ENCODE measurements around the gene GAS2. TPM values are rescaled to one million over a fixed set of nuclear protein-coding genes. Genes with fewer than 3 reads are reported as not detected.

GAS2 gene
- total RNA-seq, result 3.1 TPM
- 2.8 TPM for polyA plus RNA-seq
- long read RNA-seq, donor 1, partial matches to known transcripts, result 0 of 1 reads
- long read RNA-seq, donor 1, other reads (novel, unspliced or antisense), result 0 of 1 reads
- long read RNA-seq, donor 2, result 0 reads
- long read RNA-seq, donor 3, transcript GAS2-211 (1 exons, 895 nt), result major isoform, 20 of 30 reads
- long read RNA-seq, donor 3, transcript GAS2-202 (8 exons, 2,286 nt), result minor isoform, 9 of 30 reads
- long read RNA-seq, donor 3, partial matches to known transcripts, result 0 of 30 reads
- long read RNA-seq, donor 3, other reads (novel, unspliced or antisense), result 0 of 30 reads
- long read RNA-seq, donor 4, transcript GAS2-211 (1 exons, 895 nt), result major isoform, 6 of 6 reads
- long read RNA-seq, donor 4, partial matches to known transcripts, result 0 of 6 reads
- long read RNA-seq, donor 4, other reads (novel, unspliced or antisense), result 0 of 6 reads
- long read RNA-seq, donor 5, transcript GAS2-211 (1 exons, 895 nt), result major isoform, 19 of 19 reads
- long read RNA-seq, donor 5, partial matches to known transcripts, result 0 of 19 reads
- long read RNA-seq, donor 5, other reads (novel, unspliced or antisense), result 0 of 19 reads
- long read RNA-seq, donor 6, transcript GAS2-211 (1 exons, 895 nt), result major isoform, 8 of 8 reads
- long read RNA-seq, donor 6, partial matches to known transcripts, result 0 of 8 reads
- long read RNA-seq, donor 6, other reads (novel, unspliced or antisense), result 0 of 8 reads
- long read RNA-seq, donor 7, transcript GAS2-211 (1 exons, 895 nt), result major isoform, 8 of 8 reads
- long read RNA-seq, donor 7, partial matches to known transcripts, result 0 of 8 reads
- long read RNA-seq, donor 7, other reads (novel, unspliced or antisense), result 0 of 8 reads
- long read RNA-seq, donor 8, partial matches to known transcripts, result 0 of 3 reads
- long read RNA-seq, donor 8, other reads (novel, unspliced or antisense), result 0 of 3 reads
- long read RNA-seq, donor 9, transcript GAS2-211 (1 exons, 895 nt), result major isoform, 5 of 8 reads
- long read RNA-seq, donor 9, partial matches to known transcripts, result 0 of 8 reads
- long read RNA-seq, donor 9, other reads (novel, unspliced or antisense), result 0 of 8 reads
- long read RNA-seq, donor 10, transcript GAS2-211 (1 exons, 895 nt), result major isoform, 6 of 6 reads
- long read RNA-seq, donor 10, partial matches to known transcripts, result 0 of 6 reads
- long read RNA-seq, donor 10, other reads (novel, unspliced or antisense), result 0 of 6 reads

DNA sequence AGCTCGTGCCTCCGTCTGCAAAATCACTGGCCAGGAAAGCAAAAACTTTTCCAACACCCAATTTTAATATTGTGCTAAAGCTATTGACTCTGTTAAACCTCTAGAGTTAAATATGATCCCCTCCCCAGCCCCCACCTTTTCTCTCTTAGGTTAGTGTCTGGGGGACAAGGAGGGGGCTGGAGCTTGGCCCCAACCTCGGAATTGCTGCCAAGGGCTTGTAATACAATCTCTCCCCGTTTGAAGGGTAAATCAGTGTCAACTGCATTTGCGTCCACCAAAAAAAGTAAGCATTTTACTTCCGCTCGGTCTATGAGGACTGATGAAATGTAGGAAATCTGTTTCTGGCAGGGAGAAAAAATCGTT is at the start of gene GAS2:
GAS2 (plus strand) TSS at position 287 of the 363 bp plus-strand sequence. CDS start 8,259 bp downstream, outside the sequence.
- peak within 1 kb of the TSS in 1 of 2 donors; percentile 86 for H3K27ac ChIP-seq (ENCODE audit: low read depth in 1 of 2, low read length in 1 of 2)
- H3K4me3 ChIP-seq (ENCODE audit: low read length in 2 of 2), result peak within 1 kb of the TSS; percentile 41 to 58
- peaks cover 5 to 14% of the 10 kb centered on the region in 2 donors for H3K4me1 ChIP-seq (ENCODE audit: control insufficient read depth in 2 of 2, insufficient read depth in 2 of 2, low read length in 2 of 2)
- H3K9me3 ChIP-seq (ENCODE audit: control insufficient read depth in 2 of 2, insufficient read depth in 1 of 2, low read length in 1 of 2), result no peaks in the 10 kb centered on the region
- 11% methylated on average over 8 of the region's 8 CpGs for WGBS
- no peak for DNase-seq (ENCODE audit: low read depth in 6 of 9, low spot score in 9 of 9)
- peaks cover 2 to 22% of the 10 kb centered on the region in 2 donors for H3K27me3 ChIP-seq (ENCODE audit: control insufficient read depth in 2 of 2, insufficient read depth in 1 of 2, low read length in 1 of 2)
- H3K36me3 ChIP-seq (ENCODE audit: control insufficient read depth in 2 of 2, insufficient read depth in 2 of 2, low read length in 1 of 2), result no peaks in the 10 kb centered on the region

- Histone ChIP-seq H3K4me1 (ENCODE audit: control insufficient read depth in 2 of 2, insufficient read depth in 2 of 2, low read length in 2 of 2) (no peaks in the 10 kb centered on the region), H3K9me3 (ENCODE audit: control insufficient read depth in 2 of 2, insufficient read depth in 1 of 2, low read length in 1 of 2) (no peaks in the 10 kb centered on the region), H3K4me3 (ENCODE audit: low read length in 2 of 2) (no peak overlapping the region), H3K27ac (ENCODE audit: low read depth in 1 of 2, low read length in 1 of 2) (no peak overlapping the region), H3K36me3 (ENCODE audit: control insufficient read depth in 2 of 2, insufficient read depth in 2 of 2, low read length in 1 of 2) (no peaks in the 10 kb centered on the region), H3K27me3 (ENCODE audit: control insufficient read depth in 2 of 2, insufficient read depth in 1 of 2, low read length in 1 of 2) (no peaks in the 10 kb centered on the region)
- DNase-seq (ENCODE audit: low read depth in 6 of 9, low spot score in 9 of 9), result no peak
- WGBS, result 98% methylated on average over 5 of the region's 5 CpGs
Observed at GRCh38 chr11:22617868-22618267, 48.5 kb upstream of the GAS2 start.

GRCh38 chr11:22624742-22625447 is 41.5 kb upstream of the GAS2 start:
- H3K4me1 ChIP-seq (ENCODE audit: control insufficient read depth in 2 of 2, insufficient read depth in 2 of 2, low read length in 2 of 2), result peaks cover 5 to 11% of the 10 kb centered on the region in 2 donors
- DNase-seq (ENCODE audit: low read depth in 6 of 9, low spot score in 9 of 9), result peak in 8 of 9 donors; percentile 45 to 86 (median 64)
- no peaks in the 10 kb centered on the region for H3K36me3 ChIP-seq (ENCODE audit: control insufficient read depth in 2 of 2, insufficient read depth in 2 of 2, low read length in 1 of 2)
- 8% methylated on average over 31 of the region's 31 CpGs for WGBS
- H3K4me3 ChIP-seq (ENCODE audit: low read length in 2 of 2), result peak overlapping the region; percentile 82 to 98
- no peaks in the 10 kb centered on the region for H3K27me3 ChIP-seq (ENCODE audit: control insufficient read depth in 2 of 2, insufficient read depth in 1 of 2, low read length in 1 of 2)
- H3K27ac ChIP-seq (ENCODE audit: low read depth in 1 of 2, low read length in 1 of 2), result peak overlapping the region; percentile 87 to 91
- no peaks in the 10 kb centered on the region for H3K9me3 ChIP-seq (ENCODE audit: control insufficient read depth in 2 of 2, insufficient read depth in 1 of 2, low read length in 1 of 2)

GRCh38 chr11:22625448-22626287 is 40.7 kb upstream of the GAS2 start, which contains the start of gene FANCF:
TSS of gene FANCF (minus strand) at chr11:22625823. CDS start at chr11:22625810, 13 bp downstream.
- Histone ChIP-seq H3K9me3 (ENCODE audit: control insufficient read depth in 2 of 2, insufficient read depth in 1 of 2, low read length in 1 of 2) (no peaks in the 10 kb centered on the region), H3K4me3 (ENCODE audit: low read length in 2 of 2) (peak within 1 kb of the TSS; percentile 82 to 98), H3K4me1 (ENCODE audit: control insufficient read depth in 2 of 2, insufficient read depth in 2 of 2, low read length in 2 of 2) (peaks cover 5 to 11% of the 10 kb centered on the region in 2 donors), H3K36me3 (ENCODE audit: control insufficient read depth in 2 of 2, insufficient read depth in 2 of 2, low read length in 1 of 2) (no peaks in the 10 kb centered on the region), H3K27me3 (ENCODE audit: control insufficient read depth in 2 of 2, insufficient read depth in 1 of 2, low read length in 1 of 2) (no peaks in the 10 kb centered on the region), H3K27ac (ENCODE audit: low read depth in 1 of 2, low read length in 1 of 2) (peak within 1 kb of the TSS; percentile 91)
- DNase-seq (ENCODE audit: low read depth in 6 of 9, low spot score in 9 of 9), result peak; percentile 95 to 100 (median 99)
- under 1% methylated on average over 55 of the region's 55 CpGs for WGBS

DNA sequence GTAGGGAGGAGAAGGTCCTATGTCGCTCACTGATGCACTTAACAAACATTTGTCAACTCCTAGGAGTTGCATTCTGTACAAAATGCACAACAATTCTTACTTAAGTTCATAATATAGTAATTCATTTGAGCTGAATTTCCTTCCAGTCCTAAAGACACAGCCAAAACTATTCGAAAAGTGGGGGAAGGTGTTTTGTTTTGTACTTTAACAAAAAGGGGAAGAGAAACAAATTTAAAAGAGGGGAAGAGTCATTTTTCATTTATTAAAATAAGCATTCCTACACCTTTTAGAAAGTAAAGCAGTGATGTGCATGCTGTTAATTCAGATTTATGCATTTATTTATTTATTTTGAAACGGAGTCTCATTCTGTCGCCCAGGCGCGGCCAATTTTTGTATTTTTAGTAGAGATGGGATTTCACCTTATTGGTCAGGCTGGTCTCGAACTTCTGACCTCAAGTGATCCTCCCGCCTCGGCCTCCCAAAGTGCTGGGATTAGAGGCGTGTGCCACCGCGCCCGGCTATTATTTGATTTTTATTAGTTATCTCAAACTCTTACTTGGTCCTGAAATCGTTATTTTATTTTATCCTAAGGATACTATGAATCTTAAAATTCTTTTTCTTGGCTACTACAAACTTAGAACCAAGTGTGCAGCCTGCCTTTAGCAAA is 39.7 kb upstream of the GAS2 start:
- Histone ChIP-seq H3K9me3 (ENCODE audit: control insufficient read depth in 2 of 2, insufficient read depth in 1 of 2, low read length in 1 of 2) (no peaks in the 10 kb centered on the region), H3K27ac (ENCODE audit: low read depth in 1 of 2, low read length in 1 of 2) (no peak overlapping the region), H3K27me3 (ENCODE audit: control insufficient read depth in 2 of 2, insufficient read depth in 1 of 2, low read length in 1 of 2) (no peaks in the 10 kb centered on the region), H3K36me3 (ENCODE audit: control insufficient read depth in 2 of 2, insufficient read depth in 2 of 2, low read length in 1 of 2) (no peaks in the 10 kb centered on the region), H3K4me3 (ENCODE audit: low read length in 2 of 2) (no peak overlapping the region), H3K4me1 (ENCODE audit: control insufficient read depth in 2 of 2, insufficient read depth in 2 of 2, low read length in 2 of 2) (peaks cover 5 to 11% of the 10 kb centered on the region in 2 donors)
- WGBS, result 98% methylated on average over 14 of the region's 14 CpGs
- DNase-seq (ENCODE audit: low read depth in 6 of 9, low spot score in 9 of 9), result no peak

DNA sequence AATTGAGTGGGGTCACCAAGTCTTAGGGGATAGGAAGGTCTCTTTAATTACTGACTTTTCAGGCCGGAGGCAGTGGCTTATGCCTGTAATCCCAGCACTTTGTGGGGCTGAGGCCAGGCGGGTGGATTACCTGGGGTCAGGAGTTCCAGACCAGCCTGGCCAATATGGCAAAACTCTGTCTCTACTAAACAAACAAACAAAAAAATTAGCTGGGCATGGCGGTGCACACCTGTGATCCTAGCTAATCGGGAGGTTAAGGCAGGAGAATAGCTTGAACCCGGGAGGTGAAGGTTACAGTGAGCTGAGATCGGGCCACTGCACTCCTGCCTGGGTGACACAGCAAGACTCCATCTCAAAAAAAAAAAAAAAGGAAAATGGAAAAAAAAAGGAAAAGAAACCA is 39.0 kb upstream of the GAS2 start:
- no peak overlapping the region for H3K27ac ChIP-seq (ENCODE audit: low read depth in 1 of 2, low read length in 1 of 2)
- peaks cover 5 to 11% of the 10 kb centered on the region in 2 donors for H3K4me1 ChIP-seq (ENCODE audit: control insufficient read depth in 2 of 2, insufficient read depth in 2 of 2, low read length in 2 of 2)
- no peaks in the 10 kb centered on the region for H3K9me3 ChIP-seq (ENCODE audit: control insufficient read depth in 2 of 2, insufficient read depth in 1 of 2, low read length in 1 of 2)
- WGBS, result 91% methylated on average over 6 of the region's 6 CpGs
- no peak for DNase-seq (ENCODE audit: low read depth in 6 of 9, low spot score in 9 of 9)
- no peaks in the 10 kb centered on the region for H3K27me3 ChIP-seq (ENCODE audit: control insufficient read depth in 2 of 2, insufficient read depth in 1 of 2, low read length in 1 of 2)
- H3K4me3 ChIP-seq (ENCODE audit: low read length in 2 of 2), result no peak overlapping the region
- H3K36me3 ChIP-seq (ENCODE audit: control insufficient read depth in 2 of 2, insufficient read depth in 2 of 2, low read length in 1 of 2), result no peaks in the 10 kb centered on the region

DNA sequence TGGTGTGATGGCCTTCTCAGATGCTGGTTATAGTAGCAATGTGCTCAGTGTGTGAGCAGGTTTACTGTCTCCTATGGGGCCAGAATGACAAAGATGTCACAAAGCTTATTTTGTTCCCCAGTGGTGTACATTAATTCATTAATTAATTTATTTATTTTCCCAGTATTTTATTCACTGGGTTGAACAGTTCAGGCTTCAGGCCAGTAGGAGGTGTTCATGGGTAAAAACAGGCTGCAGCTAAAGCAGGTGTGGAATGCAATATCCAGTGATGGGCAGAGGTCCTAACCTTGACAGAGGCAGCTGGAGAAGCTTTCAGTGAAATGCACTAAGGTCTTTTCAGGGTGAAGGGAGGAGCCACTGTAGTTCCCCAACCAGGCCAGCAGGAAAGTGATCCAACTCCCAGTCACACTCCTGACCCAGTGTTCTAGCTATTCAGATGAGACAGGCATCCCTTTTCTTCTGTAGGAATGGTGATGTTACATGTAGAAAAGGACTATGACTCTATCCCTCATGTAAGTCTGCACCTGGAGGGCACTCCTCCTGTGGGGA is 33.0 kb upstream of the GAS2 start:
- Histone ChIP-seq H3K27ac (ENCODE audit: low read depth in 1 of 2, low read length in 1 of 2) (no peak overlapping the region), H3K36me3 (ENCODE audit: control insufficient read depth in 2 of 2, insufficient read depth in 2 of 2, low read length in 1 of 2) (no peaks in the 10 kb centered on the region), H3K9me3 (ENCODE audit: control insufficient read depth in 2 of 2, insufficient read depth in 1 of 2, low read length in 1 of 2) (no peaks in the 10 kb centered on the region), H3K27me3 (ENCODE audit: control insufficient read depth in 2 of 2, insufficient read depth in 1 of 2, low read length in 1 of 2) (no peaks in the 10 kb centered on the region), H3K4me3 (ENCODE audit: low read length in 2 of 2) (no peak overlapping the region), H3K4me1 (ENCODE audit: control insufficient read depth in 2 of 2, insufficient read depth in 2 of 2, low read length in 2 of 2) (peaks cover 0 to 22% of the 10 kb centered on the region in 2 donors)
- DNase-seq (ENCODE audit: low read depth in 6 of 9, low spot score in 9 of 9), result no peak

All from thymus (tissue), 14 donors.